Measurements from ENCODE around the gene FSTL4. TPM values are rescaled to one million over a fixed set of nuclear protein-coding genes. Genes with fewer than 3 reads are reported as not detected.

The FSTL4 gene
- total and polyA plus RNA-seq, 5 experiments from 2014 or later: 1.5 to 1.6 TPM; not detected in 3

DNA sequence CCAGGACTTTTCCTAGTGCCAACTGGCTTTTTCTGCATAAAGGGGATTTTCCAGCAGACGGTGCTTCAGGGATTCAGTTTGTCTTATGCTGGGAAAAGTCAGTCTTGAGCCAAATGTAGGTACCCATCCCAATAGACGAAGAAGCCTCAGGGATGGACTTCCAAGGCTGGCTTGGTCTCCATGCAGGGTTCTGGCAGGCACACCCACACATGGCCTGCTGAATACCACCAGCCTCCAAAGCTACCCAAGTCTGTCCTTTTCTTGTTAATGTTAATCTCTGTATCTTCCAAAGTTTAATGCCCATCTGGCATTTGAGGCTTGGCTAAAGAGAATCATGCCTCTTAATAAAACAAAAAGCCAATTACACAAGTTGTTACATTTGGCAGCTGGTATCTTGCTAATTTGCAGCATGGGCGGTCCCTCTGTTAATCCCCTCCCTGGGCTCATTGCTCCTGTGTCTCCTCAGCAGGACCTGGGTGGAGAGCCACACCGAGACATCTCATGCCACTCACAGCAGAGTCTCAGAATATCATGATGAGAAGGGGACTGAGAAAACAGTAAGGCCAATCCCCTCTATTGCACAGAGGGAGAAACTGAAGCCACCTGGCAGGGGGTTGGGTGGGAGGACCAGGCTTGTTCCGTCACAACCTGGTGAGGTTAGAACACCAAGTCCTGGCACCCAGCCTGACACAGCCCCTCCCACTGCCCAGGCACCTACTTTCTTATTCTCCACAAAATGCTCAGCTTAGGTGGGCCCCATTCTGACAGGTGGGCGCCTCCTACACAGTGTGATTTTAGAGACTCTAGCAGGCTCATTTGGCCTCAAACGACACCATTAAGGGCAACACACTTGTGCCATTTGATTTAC lies 243.2 kb downstream of the FSTL4 start:
- POLR2A ChIA-PET: no interaction called here
- H3K36me3 Mint-ChIP-seq: no peaks in the 10 kb centered on the region
- H3K9me3 Mint-ChIP-seq: peaks cover 0 to 3% (median 0%) of the 10 kb centered on the region in 9 donors
- no peak overlapping the region for H3K4me3 Mint-ChIP-seq
- ATAC-seq: no peak
- no peak overlapping the region for H3K27ac Mint-ChIP-seq
- peaks cover 3 to 25% (median 9%) of the 10 kb centered on the region in 5 donors for H3K27me3 Mint-ChIP-seq
- no peak for DNase-seq
- H3K4me1 Mint-ChIP-seq: no peaks in the 10 kb centered on the region

DNA sequence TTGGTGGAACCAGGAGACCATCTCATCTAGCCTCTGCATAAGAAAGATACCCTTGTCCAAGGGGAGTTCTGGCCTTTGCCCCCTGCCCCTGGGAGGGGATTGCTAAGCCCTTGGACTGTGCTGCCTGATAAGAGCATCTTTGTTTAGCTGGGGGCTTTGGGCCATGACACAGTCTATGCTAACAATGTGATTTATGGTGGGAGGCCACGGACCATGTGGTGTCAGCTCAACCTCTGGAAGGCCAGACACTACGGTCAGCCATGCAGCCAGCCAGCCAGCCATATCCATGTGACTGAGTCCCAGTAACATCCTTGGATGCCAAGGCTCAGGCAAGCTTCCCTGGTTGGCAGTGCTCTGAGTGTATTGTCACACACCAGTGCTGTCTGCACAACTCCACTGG lies 244.4 kb downstream of the FSTL4 start:
- H3K4me3 Mint-ChIP-seq: no peak overlapping the region
- no peak overlapping the region for H3K27ac Mint-ChIP-seq
- H3K36me3 Mint-ChIP-seq: no peaks in the 10 kb centered on the region

GRCh38 chr5:133367071-133367786 lies 245.1 kb downstream of the FSTL4 start:
- peaks cover 3 to 18% (median 9%) of the 10 kb centered on the region in 5 donors for H3K27me3 Mint-ChIP-seq
- H3K4me3 Mint-ChIP-seq: no peak overlapping the region
- no peak overlapping the region for H3K27ac Mint-ChIP-seq
- POLR2A ChIA-PET: no interaction called here
- H3K36me3 Mint-ChIP-seq: no peaks in the 10 kb centered on the region
- peaks cover 0 to 3% (median 0%) of the 10 kb centered on the region in 9 donors for H3K9me3 Mint-ChIP-seq
- DNase-seq (no peak), ATAC-seq (no peak)
- no peaks in the 10 kb centered on the region for H3K4me1 Mint-ChIP-seq

More for the DNA sequence above, 244.4 kb downstream of the FSTL4 start:
- Mint-ChIP-seq H3K27me3 (peaks cover 3 to 25% (median 9%) of the 10 kb centered on the region in 5 donors), H3K4me1 (no peaks in the 10 kb centered on the region), H3K9me3 (peaks cover 0 to 3% (median 0%) of the 10 kb centered on the region in 9 donors)
- ATAC-seq (no peak), DNase-seq (no peak)
- POLR2A ChIA-PET: no interaction called here

GRCh38 chr5:133366438-133366837 lies 245.9 kb downstream of the FSTL4 start:
- POLR2A ChIA-PET: no interaction called here
- Mint-ChIP-seq H3K9me3 (peaks cover 0 to 3% (median 0%) of the 10 kb centered on the region in 9 donors), H3K4me1 (no peaks in the 10 kb centered on the region), H3K36me3 (no peaks in the 10 kb centered on the region), H3K4me3 (no peak overlapping the region), H3K27me3 (peaks cover 3 to 14% (median 9%) of the 10 kb centered on the region in 5 donors), H3K27ac (no peak overlapping the region)
- no peak for DNase-seq
- no peak for ATAC-seq

DNA sequence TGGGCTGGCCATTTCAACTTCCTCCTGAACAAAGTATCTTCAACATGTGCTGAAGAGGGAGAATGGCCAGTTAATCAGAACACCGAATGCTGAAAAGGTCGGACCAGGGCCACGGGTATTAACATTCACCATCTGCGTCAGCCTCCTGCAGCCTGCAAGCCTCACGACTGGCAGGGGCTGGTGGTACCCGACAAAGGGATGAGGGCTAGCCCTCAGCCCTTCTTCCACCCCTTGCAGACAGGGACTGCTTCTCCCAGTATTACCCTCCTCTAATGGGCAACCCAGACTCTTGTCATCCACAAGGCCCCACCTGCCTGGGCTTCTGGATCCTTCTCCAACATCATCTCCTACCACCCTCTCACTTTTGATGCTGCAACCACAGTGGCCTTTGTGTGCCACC lies 246.6 kb downstream of the FSTL4 start:
- Mint-ChIP-seq H3K27me3 (peaks cover 3 to 9% (median 6%) of the 10 kb centered on the region in 5 donors), H3K9me3 (peaks cover 0 to 3% (median 0%) of the 10 kb centered on the region in 9 donors), H3K4me3 (no peak overlapping the region), H3K36me3 (no peaks in the 10 kb centered on the region), H3K4me1 (no peaks in the 10 kb centered on the region), H3K27ac (no peak overlapping the region)
- DNase-seq (no peak), ATAC-seq (no peak)
- POLR2A ChIA-PET: no interaction called here

DNA sequence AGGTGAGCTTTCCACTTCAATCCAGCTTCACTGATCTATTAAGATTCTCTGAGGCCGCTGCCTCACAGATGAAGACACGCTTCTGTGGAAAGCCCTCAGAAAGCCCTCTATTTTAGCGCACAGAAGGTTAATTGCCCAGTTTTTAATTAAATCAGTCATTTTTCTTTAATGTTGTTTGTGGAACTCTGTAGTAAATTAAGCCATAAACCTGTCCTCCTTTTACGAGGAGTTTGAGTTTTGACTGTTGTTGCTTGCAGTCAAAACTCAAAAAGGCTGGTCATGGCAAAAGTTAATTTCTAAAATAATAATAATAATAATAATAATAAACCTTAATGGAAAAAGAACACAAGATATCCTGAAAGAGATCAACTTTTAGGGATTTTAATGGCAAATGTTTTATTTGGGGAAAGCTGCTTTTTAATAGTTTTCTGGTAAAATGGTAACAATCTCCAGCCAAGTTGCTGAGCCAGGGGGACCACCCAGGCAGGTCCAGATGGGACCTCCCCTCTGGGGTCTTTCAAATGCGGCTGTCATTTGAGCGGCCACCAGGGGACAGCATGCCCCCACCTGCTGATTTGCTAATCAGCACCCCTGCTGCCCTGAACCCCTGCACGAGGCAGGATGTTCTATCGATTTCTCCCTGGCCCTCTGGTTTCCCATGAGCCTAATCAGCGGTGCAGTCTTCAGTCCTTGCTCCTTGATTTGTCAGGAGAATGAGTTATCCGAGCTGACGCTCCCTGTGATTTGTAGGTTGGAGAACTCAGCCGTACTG lies 247.2 kb downstream of the FSTL4 start:
- DNase-seq (no peak), ATAC-seq (no peak)
- H3K9me3 Mint-ChIP-seq: no peaks in the 10 kb centered on the region
- no peak overlapping the region for H3K4me3 Mint-ChIP-seq
- peaks cover 0 to 6% (median 2%) of the 10 kb centered on the region in 5 donors for H3K27me3 Mint-ChIP-seq
- no peaks in the 10 kb centered on the region for H3K4me1 Mint-ChIP-seq
- POLR2A ChIA-PET: no interaction called here
- H3K36me3 Mint-ChIP-seq: no peaks in the 10 kb centered on the region
- peak overlapping the region in 1 of 10 donors; percentile 9 for H3K27ac Mint-ChIP-seq

DNA sequence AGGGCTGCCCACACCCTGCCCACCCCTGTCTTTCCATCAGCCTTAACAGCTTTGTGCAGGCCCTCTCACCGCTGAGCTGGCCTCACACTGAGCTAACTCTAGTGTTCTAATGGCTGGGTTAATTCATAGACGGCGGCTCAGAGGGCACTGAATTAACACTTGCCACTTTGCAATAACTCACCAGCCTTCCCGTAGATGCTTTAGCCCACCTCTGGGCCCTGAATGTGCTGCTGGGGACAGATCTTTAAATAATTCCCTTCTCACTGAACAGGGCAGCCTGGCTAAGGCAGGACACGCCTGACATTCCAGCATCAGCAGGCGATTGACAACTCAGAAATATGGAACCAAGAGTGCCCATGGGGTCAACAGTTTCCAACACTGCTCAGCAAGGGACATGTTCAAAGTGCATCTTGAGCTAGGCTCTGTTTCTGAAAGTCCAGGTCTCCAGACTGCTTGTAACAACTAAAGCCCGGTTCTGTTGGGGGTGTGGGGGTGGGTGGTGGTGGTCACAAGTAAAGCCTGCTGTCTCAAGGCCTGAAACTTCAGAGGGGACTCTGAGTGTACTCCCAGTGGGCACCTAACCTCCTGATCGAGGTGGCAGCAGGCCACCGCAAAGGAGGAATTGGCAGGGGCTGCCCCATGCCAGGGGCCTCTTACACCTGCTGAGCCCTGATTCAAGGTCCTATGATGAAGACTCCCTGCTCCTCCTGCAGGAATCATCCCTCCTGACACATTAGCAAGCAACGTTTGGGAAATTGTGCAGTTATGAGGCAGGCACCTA lies 248.3 kb downstream of the FSTL4 start:
- ATAC-seq: no peak

DNA sequence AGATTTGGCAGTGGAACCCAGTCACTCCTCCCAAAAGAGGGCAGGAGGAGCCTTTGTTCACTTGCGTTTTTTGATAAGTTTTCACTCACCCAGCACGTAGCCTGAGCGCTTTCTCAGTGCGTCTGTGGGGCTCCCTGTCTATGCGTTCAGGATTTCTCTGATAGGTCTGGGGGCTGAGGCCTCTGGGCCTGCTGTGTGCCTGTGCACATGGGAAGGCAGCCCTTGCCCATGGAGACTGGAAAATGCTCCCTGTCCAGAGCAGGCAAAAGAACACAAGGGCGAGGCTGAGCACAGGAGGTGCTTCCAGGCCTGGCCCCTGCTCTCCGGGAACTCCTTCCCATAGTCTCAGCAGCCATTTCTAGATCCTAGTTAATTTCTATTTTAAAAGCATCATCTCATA lies 249.9 kb downstream of the FSTL4 start:
- no peak overlapping the region for H3K4me3 Mint-ChIP-seq
- no peak for ATAC-seq
- H3K4me1 Mint-ChIP-seq: no peaks in the 10 kb centered on the region
- POLR2A ChIA-PET: no interaction called here
- no peak overlapping the region for H3K27ac Mint-ChIP-seq
- H3K9me3 Mint-ChIP-seq: no peaks in the 10 kb centered on the region
- no peaks in the 10 kb centered on the region for H3K36me3 Mint-ChIP-seq
- no peak for DNase-seq
- H3K27me3 Mint-ChIP-seq: peaks cover 0 to 3% (median 0%) of the 10 kb centered on the region in 5 donors

More for the DNA sequence above, 248.3 kb downstream of the FSTL4 start:
- Mint-ChIP-seq H3K4me1 (no peaks in the 10 kb centered on the region), H3K9me3 (no peaks in the 10 kb centered on the region), H3K4me3 (no peak overlapping the region), H3K27ac (peak overlapping the region in 1 of 10 donors; percentile 28), H3K36me3 (no peaks in the 10 kb centered on the region), H3K27me3 (peaks cover 0 to 3% (median 0%) of the 10 kb centered on the region in 5 donors)
- POLR2A ChIA-PET: no interaction called here
- DNase-seq: no peak

DNA sequence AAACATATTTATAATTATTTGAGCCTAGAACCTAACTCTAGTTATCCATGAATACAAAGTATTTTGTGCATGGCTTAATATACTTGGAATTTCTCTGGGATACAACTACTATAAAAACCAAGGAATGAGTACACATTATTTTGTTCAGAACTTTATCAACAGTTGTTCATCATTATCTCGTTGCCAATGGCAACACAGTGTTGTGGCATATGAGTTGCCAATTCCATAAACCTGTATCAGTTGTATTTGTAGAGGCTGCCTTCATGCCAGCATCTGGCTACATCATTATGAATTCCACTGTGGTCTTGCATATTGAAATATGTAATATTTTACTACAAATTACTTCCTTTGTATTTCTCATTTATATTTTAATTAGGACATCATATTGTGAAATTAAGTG lies 250.4 kb downstream of the FSTL4 start:
- no peaks in the 10 kb centered on the region for H3K4me1 Mint-ChIP-seq
- DNase-seq: no peak
- ATAC-seq: no peak
- peaks cover 0 to 3% (median 0%) of the 10 kb centered on the region in 5 donors for H3K27me3 Mint-ChIP-seq
- H3K4me3 Mint-ChIP-seq: no peak overlapping the region
- H3K9me3 Mint-ChIP-seq: no peaks in the 10 kb centered on the region
- no peak overlapping the region for H3K27ac Mint-ChIP-seq
- no peaks in the 10 kb centered on the region for H3K36me3 Mint-ChIP-seq
- POLR2A ChIA-PET: no interaction called here

DNA sequence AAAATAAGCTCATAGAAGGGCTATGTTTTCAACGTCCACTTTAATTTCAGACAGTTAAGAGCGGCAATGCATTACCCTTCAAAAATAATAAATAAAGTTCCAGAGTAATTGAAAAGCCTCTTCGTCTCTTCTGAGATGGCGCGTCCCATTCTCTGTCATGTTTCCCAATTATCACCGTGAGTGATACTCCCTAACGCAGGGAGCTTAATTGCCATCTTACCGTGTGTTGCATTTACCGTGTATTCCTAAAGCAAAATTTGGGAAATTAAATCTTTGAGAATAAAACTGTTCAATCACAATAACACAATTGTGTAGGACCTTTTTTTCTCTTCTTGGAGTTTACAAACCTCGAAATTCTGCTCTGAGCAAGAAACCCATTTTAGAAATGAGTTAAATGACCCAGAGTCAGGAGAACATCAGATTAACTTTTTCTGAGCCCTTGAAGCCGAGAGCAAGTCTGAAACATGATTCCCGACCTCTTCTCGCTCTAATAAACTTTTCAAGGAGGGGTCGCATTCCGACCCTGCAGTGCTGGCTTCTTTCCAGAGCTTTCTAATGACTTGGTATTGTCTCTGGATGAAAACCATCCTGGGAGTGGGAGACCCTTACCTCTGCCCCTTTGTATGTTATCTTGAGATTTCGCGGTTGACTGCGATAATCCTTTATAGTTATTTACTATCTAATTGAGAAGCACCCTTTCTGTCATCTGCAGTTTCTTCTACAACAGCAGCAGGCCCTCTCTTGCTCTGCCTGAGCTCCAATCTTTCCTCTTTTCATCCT lies 251.5 kb downstream of the FSTL4 start:
- H3K4me3 Mint-ChIP-seq: no peak overlapping the region
- POLR2A ChIA-PET: no interaction called here
- no peaks in the 10 kb centered on the region for H3K4me1 Mint-ChIP-seq
- ATAC-seq (no peak), DNase-seq (no peak)
- H3K27me3 Mint-ChIP-seq: peaks cover 0 to 1% (median 0%) of the 10 kb centered on the region in 5 donors
- no peak overlapping the region for H3K27ac Mint-ChIP-seq
- no peaks in the 10 kb centered on the region for H3K9me3 Mint-ChIP-seq
- H3K36me3 Mint-ChIP-seq: no peaks in the 10 kb centered on the region

DNA sequence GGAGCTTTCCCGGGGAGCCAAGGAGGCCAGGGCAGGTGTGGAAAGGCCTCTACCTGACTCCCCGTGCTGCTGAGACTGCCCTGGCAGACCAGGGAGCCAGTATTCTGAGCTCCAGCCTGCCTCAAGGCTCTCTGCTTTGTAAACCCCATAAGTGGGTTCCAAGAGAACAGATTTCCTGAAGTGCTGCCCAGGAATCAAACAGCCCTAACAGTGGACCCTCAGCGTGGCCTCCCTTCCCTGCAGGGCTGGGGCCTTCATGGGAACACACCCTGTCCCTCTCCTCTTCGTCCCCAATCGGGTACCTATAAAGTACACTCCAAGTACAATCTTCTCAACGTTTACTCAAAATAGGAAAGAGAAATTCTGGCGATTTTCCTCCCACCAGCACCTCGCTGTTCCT lies 252.5 kb downstream of the FSTL4 start:
- H3K9me3 Mint-ChIP-seq: no peaks in the 10 kb centered on the region
- peaks cover 0 to 1% (median 0%) of the 10 kb centered on the region in 5 donors for H3K27me3 Mint-ChIP-seq
- no peak overlapping the region for H3K4me3 Mint-ChIP-seq
- no peak overlapping the region for H3K27ac Mint-ChIP-seq
- POLR2A ChIA-PET: no interaction called here
- DNase-seq (peak in 1 of 10 donors; percentile 34), ATAC-seq (no peak)
- H3K4me1 Mint-ChIP-seq: no peaks in the 10 kb centered on the region
- H3K36me3 Mint-ChIP-seq: no peaks in the 10 kb centered on the region

GRCh38 chr5:133358271-133358670 lies 254.1 kb downstream of the FSTL4 start:
- H3K27ac Mint-ChIP-seq: no peak overlapping the region
- DNase-seq (no peak), ATAC-seq (no peak)
- no peaks in the 10 kb centered on the region for H3K9me3 Mint-ChIP-seq
- H3K27me3 Mint-ChIP-seq: peaks cover 0 to 6% (median 2%) of the 10 kb centered on the region in 5 donors
- POLR2A ChIA-PET: no interaction called here
- no peaks in the 10 kb centered on the region for H3K4me1 Mint-ChIP-seq
- H3K4me3 Mint-ChIP-seq: peak overlapping the region in 1 of 10 donors; percentile 20
- H3K36me3 Mint-ChIP-seq: no peaks in the 10 kb centered on the region
